Measurements from ENCODE around the gene NIT1.

GRCh38 chr1:161138431-161138830 lies 20.5 kb downstream of the NIT1 start:
- TF ChIP-seq POLR2A (IDR thresholded peaks at IDR 0.05) (no peak), CTCF (IDR thresholded peaks at IDR 0.05) (no peak)
